Coronary artery (tissue), 2 donors: ENCODE data around the gene ARNT2.
"Not testable (repeated sequence)": the region's sequence is repeated elsewhere in the genome, so short reads cannot be mapped to it uniquely, and the experiment has no call there.

ENCODE experiments used
- DNase-seq: peaks from one replicate; pipeline ENCODE4 v3.0.0-alpha.2; 2017; ENCODE audit warnings: low spot score
- H3K27ac ChIP-seq, 2 donors: fragments of 200-600 bp; sonication (generic); one replicate each; pipeline ENCODE4 v1.5.1; 2016 to 2019
- H3K4me3 ChIP-seq: fragments of 200-600 bp; sonication (generic); 2 replicates; pipeline ENCODE4 v1.5.1; 2016; ENCODE audit warnings: mild to moderate bottlenecking, moderate library complexity
- TF ChIP-seq, protein P1 (sequence below): fragments of 200-600 bp; sonication (generic); IDR thresholded peaks from one replicate; pipeline ENCODE4 v1.5.1; 2019; ENCODE audit warnings: antibody characterized with exemption

Gene ARNT2

DNA sequence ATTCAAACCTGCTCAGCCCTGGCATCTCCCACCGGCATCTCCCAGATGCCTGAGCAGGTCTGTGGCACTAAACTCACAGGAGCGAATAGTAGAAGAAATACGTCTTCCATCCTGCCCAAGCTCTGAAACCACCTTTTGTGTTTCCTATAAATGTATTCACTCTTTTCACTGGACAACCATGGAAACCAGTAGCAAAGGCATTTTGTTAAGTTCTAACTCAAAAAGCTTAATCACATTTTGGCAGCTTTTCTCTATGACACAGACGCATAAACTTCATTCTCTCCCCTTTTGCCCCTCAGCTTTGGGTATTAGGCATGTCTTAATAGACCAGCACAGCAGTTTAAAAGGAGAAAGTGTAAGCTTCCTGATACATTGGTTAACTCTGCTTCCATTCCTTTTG, 24.5 kb upstream of the ARNT2 start:
- no peak for DNase-seq
- H3K4me3 ChIP-seq: no peak overlapping the region
- no peak overlapping the region for H3K27ac ChIP-seq

DNA sequence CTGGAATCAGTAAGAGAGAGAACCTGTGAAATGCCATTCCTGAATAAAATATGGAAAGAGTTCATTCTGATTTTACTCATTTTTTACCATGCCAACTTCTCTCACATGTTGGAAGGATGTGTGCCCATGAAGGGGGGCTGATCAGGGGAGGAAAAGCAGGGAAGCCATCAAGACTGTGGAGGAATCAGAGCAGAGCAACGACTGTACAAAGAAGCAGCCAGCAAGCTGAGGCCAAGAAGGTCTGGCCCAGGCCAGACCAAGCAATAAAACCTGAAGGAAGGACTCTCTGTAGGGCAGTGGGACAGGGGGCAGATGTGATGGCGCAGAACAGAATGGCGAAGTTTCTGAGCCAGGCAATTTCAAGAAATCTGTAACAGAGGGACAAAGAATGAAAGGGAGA, 24.0 kb upstream of the ARNT2 start:
- Histone ChIP-seq H3K27ac (no peak overlapping the region), H3K4me3 (no peak overlapping the region)
- TF ChIP-seq, protein P1, sequence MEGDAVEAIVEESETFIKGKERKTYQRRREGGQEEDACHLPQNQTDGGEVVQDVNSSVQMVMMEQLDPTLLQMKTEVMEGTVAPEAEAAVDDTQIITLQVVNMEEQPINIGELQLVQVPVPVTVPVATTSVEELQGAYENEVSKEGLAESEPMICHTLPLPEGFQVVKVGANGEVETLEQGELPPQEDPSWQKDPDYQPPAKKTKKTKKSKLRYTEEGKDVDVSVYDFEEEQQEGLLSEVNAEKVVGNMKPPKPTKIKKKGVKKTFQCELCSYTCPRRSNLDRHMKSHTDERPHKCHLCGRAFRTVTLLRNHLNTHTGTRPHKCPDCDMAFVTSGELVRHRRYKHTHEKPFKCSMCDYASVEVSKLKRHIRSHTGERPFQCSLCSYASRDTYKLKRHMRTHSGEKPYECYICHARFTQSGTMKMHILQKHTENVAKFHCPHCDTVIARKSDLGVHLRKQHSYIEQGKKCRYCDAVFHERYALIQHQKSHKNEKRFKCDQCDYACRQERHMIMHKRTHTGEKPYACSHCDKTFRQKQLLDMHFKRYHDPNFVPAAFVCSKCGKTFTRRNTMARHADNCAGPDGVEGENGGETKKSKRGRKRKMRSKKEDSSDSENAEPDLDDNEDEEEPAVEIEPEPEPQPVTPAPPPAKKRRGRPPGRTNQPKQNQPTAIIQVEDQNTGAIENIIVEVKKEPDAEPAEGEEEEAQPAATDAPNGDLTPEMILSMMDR: no peak
- no peak for DNase-seq

More for the DNA sequence above, 24.5 kb upstream of the ARNT2 start:
- TF ChIP-seq, protein P1: no peak

DNA sequence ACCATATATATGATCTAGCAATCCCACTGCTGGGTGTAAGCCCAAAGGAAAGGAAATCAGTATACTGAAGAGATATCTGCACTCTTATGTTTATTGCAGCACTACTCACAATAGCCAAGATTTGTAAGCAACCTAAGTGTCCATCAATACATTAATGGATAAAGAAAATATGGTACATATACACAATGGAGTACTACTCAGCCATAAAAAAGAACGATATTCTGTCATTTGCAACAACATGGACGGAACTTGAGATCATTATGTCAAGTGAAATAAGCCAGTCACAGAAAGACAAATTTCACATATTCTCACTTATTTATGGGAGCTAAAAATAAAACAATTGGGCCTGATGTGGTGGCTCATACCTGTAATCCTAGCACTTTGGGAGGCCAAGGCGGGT, 21.9 kb upstream of the ARNT2 start:
- TF ChIP-seq, protein P1: no peak
- DNase-seq: no peak
- H3K27ac ChIP-seq: no peak overlapping the region
- H3K4me3 ChIP-seq: no peak overlapping the region

DNA sequence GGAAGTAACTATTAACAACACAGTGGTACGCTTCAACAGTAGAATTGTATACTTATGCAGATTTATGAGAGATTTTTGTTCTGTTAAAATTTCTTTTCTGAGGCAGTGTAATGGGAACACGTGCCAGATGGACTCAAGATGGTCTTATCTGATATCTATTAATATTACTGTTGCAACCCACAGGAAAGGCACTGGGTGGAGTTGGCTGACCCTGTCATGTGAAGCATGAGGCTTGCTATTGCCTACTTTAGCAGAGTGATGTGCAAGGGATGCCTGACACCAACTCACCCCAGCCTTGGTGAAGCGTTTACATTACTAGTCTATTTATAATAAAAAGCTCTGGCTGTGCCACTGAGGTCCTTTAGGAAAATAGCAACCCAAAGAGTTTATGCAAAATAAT, 19.8 kb upstream of the ARNT2 start:
- TF ChIP-seq, protein P1: no peak
- DNase-seq: no peak

DNA sequence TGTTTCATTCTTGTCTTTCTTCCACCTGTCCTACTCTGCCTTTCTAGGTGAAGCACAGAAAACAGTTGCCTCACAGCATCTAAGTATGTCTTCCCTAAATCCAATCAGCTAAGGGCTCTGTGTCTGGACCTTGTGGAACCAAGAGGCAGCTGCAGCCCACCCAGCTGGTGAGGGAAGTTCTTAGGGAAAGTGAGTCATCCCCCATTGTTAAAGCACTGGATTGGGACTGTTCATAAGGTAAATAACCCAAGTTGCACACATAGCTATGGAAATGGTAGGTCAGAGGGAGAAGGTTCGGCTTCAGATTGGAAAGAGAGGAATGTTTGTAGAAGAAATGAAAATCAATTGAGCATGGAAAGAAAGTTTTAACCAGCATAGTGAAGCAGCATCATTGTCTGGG, 18.0 kb upstream of the ARNT2 start:
- no peak overlapping the region for H3K27ac ChIP-seq
- no peak for DNase-seq
- H3K4me3 ChIP-seq: no peak overlapping the region
- TF ChIP-seq, protein P1: no peak

More for the DNA sequence above, 19.8 kb upstream of the ARNT2 start:
- Histone ChIP-seq H3K27ac (no peak overlapping the region), H3K4me3 (no peak overlapping the region)

DNA sequence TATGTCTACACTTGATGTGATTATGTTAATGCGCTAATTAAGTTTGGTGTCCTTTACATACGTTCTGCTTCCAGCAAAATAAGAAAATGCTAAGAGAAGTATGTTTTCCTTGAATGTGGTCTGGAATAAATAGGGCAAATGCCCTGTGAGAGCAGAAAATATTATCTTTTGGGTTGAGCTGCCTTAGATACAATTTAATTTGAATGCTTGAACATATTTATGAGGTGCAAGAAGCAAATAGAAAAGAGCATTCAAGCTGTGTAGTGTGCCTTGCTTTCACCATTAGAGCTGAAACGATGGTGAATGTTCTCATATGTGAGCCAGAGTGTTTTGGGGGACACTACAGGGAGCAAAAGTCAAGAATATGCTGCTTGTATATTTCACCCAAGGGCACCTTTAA, 15.9 kb upstream of the ARNT2 start:
- no peak for DNase-seq
- no peak overlapping the region for H3K4me3 ChIP-seq
- H3K27ac ChIP-seq: no peak overlapping the region
- TF ChIP-seq, protein P1: no peak

DNA sequence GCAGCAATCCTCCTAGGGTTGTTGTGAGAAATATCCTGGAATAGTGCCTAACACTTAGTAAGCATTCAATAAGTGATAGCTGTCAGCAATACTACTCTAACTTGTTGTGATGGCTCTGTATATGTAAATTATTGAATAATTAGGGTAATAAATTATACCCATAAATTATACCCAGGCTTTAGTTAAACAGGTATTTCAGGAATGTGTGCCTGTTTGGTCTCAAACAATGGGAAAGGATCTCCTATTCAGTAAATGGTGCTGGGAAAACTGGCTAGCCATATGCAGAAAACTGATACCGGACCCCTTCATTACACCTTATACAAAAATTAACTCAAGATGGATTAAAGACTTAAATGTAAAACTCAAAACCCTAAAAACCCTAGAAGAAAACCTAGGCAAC, 14.8 kb upstream of the ARNT2 start:
- Histone ChIP-seq H3K27ac (no peak overlapping the region), H3K4me3 (no peak overlapping the region)
- DNase-seq: no peak
- TF ChIP-seq, protein P1: no peak

DNA sequence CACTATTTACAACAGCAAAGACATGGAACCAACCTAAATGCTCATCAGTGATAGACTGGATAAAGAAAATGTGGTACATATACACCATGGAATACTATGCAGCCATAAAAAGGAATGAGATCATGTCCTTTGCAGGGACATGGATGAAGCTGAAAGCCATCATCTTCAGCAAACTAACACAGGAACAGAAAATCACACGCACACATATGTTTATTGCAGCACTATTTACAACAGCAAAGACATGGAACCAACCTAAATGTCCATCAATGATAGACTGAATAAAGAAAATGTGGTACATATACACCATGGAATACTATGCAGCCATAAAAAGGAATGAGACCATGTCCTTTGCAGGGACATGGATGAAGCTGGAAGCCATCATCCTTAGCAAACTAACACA, 13.2 kb upstream of the ARNT2 start:
- DNase-seq, H3K4me3 ChIP-seq, H3K27ac ChIP-seq: not testable (repeated sequence)
